Testis (tissue), 2 donors: Measurements from ENCODE around the gene TNRC18.

ENCODE experiments used
- POLR2A ChIP-seq: fragments of 450-650 bp; IDR thresholded peaks from one replicate; pipeline ENCODE4 v1.6.1; 2017; ENCODE audit warnings: antibody characterized with exemption, mild to moderate bottlenecking, moderate library complexity
- TF ChIP-seq, protein P1 (sequence below), 3 experiments: fragments of 450-650 bp in 2 of 3; fragments of 200-600 bp in 1 of 3; sonication (generic) in 1 of 3; IDR thresholded peaks; one replicate each; pipeline ENCODE4 v1.5.1; 2016 to 2019; ENCODE audit warnings: antibody characterized with exemption in 3 of 3, mild to moderate bottlenecking in 2 of 3, moderate library complexity in 1 of 3

DNA sequence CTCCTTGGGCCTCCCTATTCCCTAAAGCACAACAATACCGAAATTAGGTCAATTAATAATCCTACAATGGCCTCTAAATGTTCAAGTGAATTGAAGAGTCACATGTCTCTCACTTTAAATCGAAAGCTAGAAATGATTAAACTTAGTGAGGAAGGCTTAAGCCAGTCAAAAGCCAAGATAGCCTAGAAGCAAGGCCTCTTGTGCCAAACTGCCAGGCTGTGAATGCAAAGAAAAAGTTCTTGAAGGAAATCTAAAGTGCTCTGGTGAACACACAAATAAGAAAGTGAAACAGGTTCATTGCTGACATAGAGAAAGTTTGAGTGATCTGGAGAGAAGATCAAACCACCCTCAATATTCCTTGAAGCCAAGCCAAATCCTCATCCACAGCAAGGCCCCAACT, 83.7 kb downstream of the TNRC18 start:
- TF ChIP-seq, protein P1, sequence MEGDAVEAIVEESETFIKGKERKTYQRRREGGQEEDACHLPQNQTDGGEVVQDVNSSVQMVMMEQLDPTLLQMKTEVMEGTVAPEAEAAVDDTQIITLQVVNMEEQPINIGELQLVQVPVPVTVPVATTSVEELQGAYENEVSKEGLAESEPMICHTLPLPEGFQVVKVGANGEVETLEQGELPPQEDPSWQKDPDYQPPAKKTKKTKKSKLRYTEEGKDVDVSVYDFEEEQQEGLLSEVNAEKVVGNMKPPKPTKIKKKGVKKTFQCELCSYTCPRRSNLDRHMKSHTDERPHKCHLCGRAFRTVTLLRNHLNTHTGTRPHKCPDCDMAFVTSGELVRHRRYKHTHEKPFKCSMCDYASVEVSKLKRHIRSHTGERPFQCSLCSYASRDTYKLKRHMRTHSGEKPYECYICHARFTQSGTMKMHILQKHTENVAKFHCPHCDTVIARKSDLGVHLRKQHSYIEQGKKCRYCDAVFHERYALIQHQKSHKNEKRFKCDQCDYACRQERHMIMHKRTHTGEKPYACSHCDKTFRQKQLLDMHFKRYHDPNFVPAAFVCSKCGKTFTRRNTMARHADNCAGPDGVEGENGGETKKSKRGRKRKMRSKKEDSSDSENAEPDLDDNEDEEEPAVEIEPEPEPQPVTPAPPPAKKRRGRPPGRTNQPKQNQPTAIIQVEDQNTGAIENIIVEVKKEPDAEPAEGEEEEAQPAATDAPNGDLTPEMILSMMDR (IDR thresholded peaks at IDR 0.05) = no peak
- TF ChIP-seq POLR2A = no peak
